H9 (cell line): Measurements from ENCODE around the gene ZNF687. TPM values are rescaled to one million over a fixed set of nuclear protein-coding genes. Genes with fewer than 3 reads are reported as not detected.

Experiments used
- DNase-seq: peaks from one replicate; pipeline ENCODE4 v3.0.0-alpha.2; 2017
- H2AFZ ChIP-seq: one replicate; pipeline ENCODE4 v1.6.1; 2013; ENCODE audit warnings: mild to moderate bottlenecking, low read length, control low read depth, moderate library complexity
- H2AK5ac ChIP-seq: 2 replicates; pipeline ENCODE4 v1.6.1; 2013; ENCODE audit warnings: low read length, control low read depth, mixed read lengths; ENCODE audit not compliant: insufficient read length
- H2BK120ac ChIP-seq: one replicate; pipeline ENCODE4 v1.6.1; 2013; ENCODE audit warnings: low read depth, mild to moderate bottlenecking, low read length, control low read depth, inconsistent platforms; ENCODE audit not compliant: poor library complexity, severe bottlenecking
- H2BK12ac ChIP-seq: 2 replicates; pipeline ENCODE4 v1.6.1; 2013; ENCODE audit warnings: low read length, control low read depth, mixed read lengths, low read depth; ENCODE audit not compliant: insufficient read length
- H2BK15ac ChIP-seq: 2 replicates; pipeline ENCODE4 v1.6.1; 2013; ENCODE audit warnings: low read depth, low read length, control low read depth
- H2BK20ac ChIP-seq: one replicate; pipeline ENCODE4 v1.6.1; 2013; ENCODE audit warnings: low read depth, mild to moderate bottlenecking, low read length, control low read depth, inconsistent platforms; ENCODE audit not compliant: poor library complexity, severe bottlenecking
- H2BK5ac ChIP-seq: 2 replicates; pipeline ENCODE4 v1.6.1; 2013; ENCODE audit warnings: low read length, control low read depth, mixed read lengths; ENCODE audit not compliant: insufficient read length
- H3K14ac ChIP-seq: 2 replicates; pipeline ENCODE4 v1.6.1; 2013; ENCODE audit warnings: low read length, control low read depth; ENCODE audit not compliant: insufficient read depth
- H3K18ac ChIP-seq: 2 replicates; pipeline ENCODE4 v1.6.1; 2013; ENCODE audit warnings: low read depth, mild to moderate bottlenecking, mixed read lengths, low read length, control low read depth; ENCODE audit not compliant: insufficient read length
- H3K23ac ChIP-seq: 2 replicates; pipeline ENCODE4 v1.6.1; 2013; ENCODE audit warnings: low read length, control low read depth, mixed read lengths, low read depth; ENCODE audit not compliant: insufficient read length
- H3K23me2 ChIP-seq: 2 replicates; pipeline ENCODE4 v1.6.1; 2013; ENCODE audit warnings: low read depth, mild to moderate bottlenecking, mixed read lengths, low read length, control low read depth; ENCODE audit not compliant: insufficient read length, poor library complexity, severe bottlenecking
- H3K27ac ChIP-seq: 2 replicates; pipeline ENCODE4 v1.5.1; 2013; ENCODE audit warnings: low read length, control low read depth, mixed read lengths, low read depth; ENCODE audit not compliant: insufficient read length
- H3K27me3 ChIP-seq: 2 replicates; pipeline ENCODE4 v1.6.1; 2013; ENCODE audit warnings: low read length, control low read depth, inconsistent platforms; ENCODE audit not compliant: insufficient read depth
- H3K4ac ChIP-seq: 2 replicates; pipeline ENCODE4 v1.6.1; 2013; ENCODE audit warnings: low read depth, mild to moderate bottlenecking, control low read depth, inconsistent platforms, low read length, moderate library complexity
- H3K4me1 ChIP-seq: 2 replicates; pipeline ENCODE4 v1.6.1; 2013; ENCODE audit warnings: low read length, control low read depth, inconsistent platforms; ENCODE audit not compliant: insufficient read depth
- H3K4me2 ChIP-seq: 2 replicates; pipeline ENCODE4 v1.6.1; 2013; ENCODE audit warnings: low read length, control low read depth, mixed read lengths; ENCODE audit not compliant: insufficient read length, insufficient read depth
- H3K56ac ChIP-seq: 2 replicates; pipeline ENCODE4 v1.6.1; 2013; ENCODE audit warnings: low read depth, mild to moderate bottlenecking, mixed read lengths, low read length, control low read depth; ENCODE audit not compliant: insufficient read length
- H3K79me1 ChIP-seq: 2 replicates; pipeline ENCODE4 v1.6.1; 2013; ENCODE audit warnings: low read depth, mild to moderate bottlenecking, moderate library complexity, low read length, control low read depth, inconsistent platforms; ENCODE audit not compliant: insufficient read depth, poor library complexity, severe bottlenecking
- H3K79me2 ChIP-seq: 2 replicates; pipeline ENCODE4 v1.6.1; 2013; ENCODE audit warnings: low read length, control low read depth, inconsistent platforms; ENCODE audit not compliant: insufficient read depth
- H3K9ac ChIP-seq: 2 replicates; pipeline ENCODE4 v1.6.1; 2013; ENCODE audit warnings: low read length, control low read depth, mixed read lengths; ENCODE audit not compliant: insufficient read length; ENCODE audit errors: extremely low read depth
- H3K9me3 ChIP-seq: one replicate; pipeline ENCODE4 v1.6.1; 2013; ENCODE audit warnings: low read depth, low read length, inconsistent platforms; ENCODE audit not compliant: control insufficient read depth
- H3T11ph ChIP-seq: one replicate; pipeline ENCODE4 v1.6.1; 2013; ENCODE audit warnings: mild to moderate bottlenecking, low read length, control low read depth, inconsistent platforms
- H4K20me1 ChIP-seq: one replicate; pipeline ENCODE4 v1.6.1; 2013; ENCODE audit not compliant: control insufficient read depth, insufficient read length, insufficient read depth
- H4K5ac ChIP-seq: 2 replicates; pipeline ENCODE4 v1.6.1; 2013; ENCODE audit warnings: low read depth, mild to moderate bottlenecking, mixed read lengths, low read length, control low read depth; ENCODE audit not compliant: insufficient read length
- H4K8ac ChIP-seq: replicated peaks from 2 replicates; pipeline ENCODE4 v1.6.1; 2013; ENCODE audit warnings: low read length, control low read depth, mixed read lengths, low read depth; ENCODE audit not compliant: insufficient read length
- H4K91ac ChIP-seq: 2 replicates; pipeline ENCODE4 v1.6.1; 2013; ENCODE audit warnings: low read depth, mild to moderate bottlenecking, moderate library complexity, mixed read lengths, low read length, control low read depth; ENCODE audit not compliant: insufficient read length
- H3K27ac Mint-ChIP-seq, 3 experiments: 2 replicates in 2 of 3; 3 replicates in 1 of 3; pipeline ENCODE4 v1.8.0; 2020 to 2021; ENCODE audit warnings: mixed read lengths in 3 of 3, mild to moderate bottlenecking in 1 of 3, moderate library complexity in 1 of 3
- H3K27me3 Mint-ChIP-seq: 2 replicates; pipeline ENCODE4 v1.8.0; 2021; ENCODE audit warnings: low read depth, mild to moderate bottlenecking, moderate library complexity, mixed read lengths
- H3K36me3 Mint-ChIP-seq, 3 experiments: 2 replicates in 2 of 3; 3 replicates in 1 of 3; pipeline ENCODE4 v1.8.0; 2020 to 2021; ENCODE audit warnings: low read depth in 3 of 3, mixed read lengths in 3 of 3; ENCODE audit not compliant: insufficient read depth in 1 of 3
- H3K4me1 Mint-ChIP-seq, 2 experiments: 2 replicates each; pipeline ENCODE4 v1.8.0; 2020; ENCODE audit warnings: mixed read lengths in 2 of 2
- H3K4me3 Mint-ChIP-seq, 2 experiments: 2 replicates in 1 of 2; 3 replicates in 1 of 2; pipeline ENCODE4 v1.8.0; 2020 to 2021; ENCODE audit warnings: mild to moderate bottlenecking in 2 of 2, mixed read lengths in 2 of 2, moderate library complexity in 1 of 2
- H3K9me3 Mint-ChIP-seq, 2 experiments: 2 replicates in 1 of 2; 3 replicates in 1 of 2; pipeline ENCODE4 v1.8.0; 2020; ENCODE audit warnings: mild to moderate bottlenecking in 2 of 2, mixed read lengths in 2 of 2, moderate library complexity in 1 of 2
- WGBS: extraction: QIAGEN DNeasy Blood & Tissue Kit; methylation state at CpG from one replicate; pipeline ENCODE4 v1.1.7; 2013; ENCODE audit warnings: missing lambda C conversion rate, low lambda C conversion rate, mixed read lengths; ENCODE audit not compliant: insufficient read length; ENCODE audit errors: extremely low coverage; 5-methylcytosine and 5-hydroxymethylcytosine counted together
- total RNA-seq: library from RNA; stranded (reverse); gene quantifications from 2 replicates; pipeline ENCODE4 v1.2.1, GENCODE V29; 2021
- TF ChIP-seq, protein P1 (sequence below): fragments of 200-600 bp; sonication (generic); conservative IDR thresholded peaks from 3 replicates; pipeline ENCODE4 v1.8.0; 2021; ENCODE audit warnings: antibody characterized with exemption, mild to moderate bottlenecking

The ZNF687 gene
- total RNA-seq, 1 experiment from 2014 or later: 58.2 TPM

GRCh38 chr1:151282883-151283725 is 1.0 kb downstream of the ZNF687 start:
- Histone ChIP-seq H2BK15ac (no peak overlapping the region), H3K79me2 (peaks cover 8% of the 10 kb centered on the region; the same call in 1 of the 2 replicates), H3T11ph (no peak overlapping the region), H2BK5ac (no peak overlapping the region), H3K9ac (peak overlapping the region; percentile 53), H2AK5ac (no peak overlapping the region), H3K56ac (no peak overlapping the region), H4K20me1 (peaks cover 3% of the 10 kb centered on the region), H4K5ac (no peak overlapping the region), H3K18ac (peak overlapping the region; percentile 56), H3K9me3 (no peaks in the 10 kb centered on the region), H3K23ac (no peak overlapping the region), H3K79me1 (no peaks in the 10 kb centered on the region), H2BK20ac (no peak overlapping the region), H3K27ac (no peak overlapping the region), H3K4me1 (no peaks in the 10 kb centered on the region), H4K8ac (no peak overlapping the region), H2AFZ (no peak overlapping the region), H3K23me2 (peaks cover 7% of the 10 kb centered on the region), H3K27me3 (no peaks in the 10 kb centered on the region), H3K14ac (peak overlapping the region; percentile 10; the same call in 1 of the 2 replicates), H3K4me2 (peak overlapping the region; percentile 59), H4K91ac (no peak overlapping the region), H3K4ac (no peak overlapping the region), H2BK120ac (no peak overlapping the region), H2BK12ac (no peak overlapping the region)
- Mint-ChIP-seq H3K9me3 (no peaks in the 10 kb centered on the region), H3K27me3 (no peaks in the 10 kb centered on the region; the same call in 1 of the 2 replicates), H3K27ac (peak overlapping the region; percentile 91 to 97 (median 94)), H3K36me3 (peaks cover 28 to 41% (median 37%) of the 10 kb centered on the region in 3 experiments; a peak in 6 of 7 replicates), H3K4me3 (peak overlapping the region; percentile 95 to 97), H3K4me1 (peaks cover 19 to 25% of the 10 kb centered on the region in 2 experiments)
- no CpG with 5 or more reads among the region's 44 CpGs for WGBS
- TF ChIP-seq, protein P1, sequence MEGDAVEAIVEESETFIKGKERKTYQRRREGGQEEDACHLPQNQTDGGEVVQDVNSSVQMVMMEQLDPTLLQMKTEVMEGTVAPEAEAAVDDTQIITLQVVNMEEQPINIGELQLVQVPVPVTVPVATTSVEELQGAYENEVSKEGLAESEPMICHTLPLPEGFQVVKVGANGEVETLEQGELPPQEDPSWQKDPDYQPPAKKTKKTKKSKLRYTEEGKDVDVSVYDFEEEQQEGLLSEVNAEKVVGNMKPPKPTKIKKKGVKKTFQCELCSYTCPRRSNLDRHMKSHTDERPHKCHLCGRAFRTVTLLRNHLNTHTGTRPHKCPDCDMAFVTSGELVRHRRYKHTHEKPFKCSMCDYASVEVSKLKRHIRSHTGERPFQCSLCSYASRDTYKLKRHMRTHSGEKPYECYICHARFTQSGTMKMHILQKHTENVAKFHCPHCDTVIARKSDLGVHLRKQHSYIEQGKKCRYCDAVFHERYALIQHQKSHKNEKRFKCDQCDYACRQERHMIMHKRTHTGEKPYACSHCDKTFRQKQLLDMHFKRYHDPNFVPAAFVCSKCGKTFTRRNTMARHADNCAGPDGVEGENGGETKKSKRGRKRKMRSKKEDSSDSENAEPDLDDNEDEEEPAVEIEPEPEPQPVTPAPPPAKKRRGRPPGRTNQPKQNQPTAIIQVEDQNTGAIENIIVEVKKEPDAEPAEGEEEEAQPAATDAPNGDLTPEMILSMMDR: no peak
- DNase-seq: no peak
